Fibroblast of the conjunctiva (primary cell): ENCODE results near the gene MBOAT1.
"Not testable (repeated sequence)": the region's sequence is repeated elsewhere in the genome, so short reads cannot be mapped to it uniquely, and the experiment has no call there.

ENCODE experiments used
- DNase-seq: peaks from one replicate; pipeline ENCODE4 v3.0.0-alpha.2; 2010; ENCODE audit warnings: low read depth

Gene MBOAT1

GRCh38 chr6:20170455-20171148 is 41.7 kb downstream of the MBOAT1 start:
- no peak for DNase-seq

GRCh38 chr6:20169786-20170185 is 42.5 kb downstream of the MBOAT1 start:
- DNase-seq = no peak

- no peak for DNase-seq
These were observed 43.1 kb downstream of the MBOAT1 start for GRCh38 chr6:20169119-20169557.

- no peak for DNase-seq
These were observed 43.6 kb downstream of the MBOAT1 start for GRCh38 chr6:20168690-20169089.

- DNase-seq = no peak
These were observed 44.7 kb downstream of the MBOAT1 start for GRCh38 chr6:20167601-20168000.

- no peak for DNase-seq
These were observed 46.1 kb downstream of the MBOAT1 start for GRCh38 chr6:20166210-20166609.

GRCh38 chr6:20162515-20162914 is 49.8 kb downstream of the MBOAT1 start:
- DNase-seq = no peak

DNA sequence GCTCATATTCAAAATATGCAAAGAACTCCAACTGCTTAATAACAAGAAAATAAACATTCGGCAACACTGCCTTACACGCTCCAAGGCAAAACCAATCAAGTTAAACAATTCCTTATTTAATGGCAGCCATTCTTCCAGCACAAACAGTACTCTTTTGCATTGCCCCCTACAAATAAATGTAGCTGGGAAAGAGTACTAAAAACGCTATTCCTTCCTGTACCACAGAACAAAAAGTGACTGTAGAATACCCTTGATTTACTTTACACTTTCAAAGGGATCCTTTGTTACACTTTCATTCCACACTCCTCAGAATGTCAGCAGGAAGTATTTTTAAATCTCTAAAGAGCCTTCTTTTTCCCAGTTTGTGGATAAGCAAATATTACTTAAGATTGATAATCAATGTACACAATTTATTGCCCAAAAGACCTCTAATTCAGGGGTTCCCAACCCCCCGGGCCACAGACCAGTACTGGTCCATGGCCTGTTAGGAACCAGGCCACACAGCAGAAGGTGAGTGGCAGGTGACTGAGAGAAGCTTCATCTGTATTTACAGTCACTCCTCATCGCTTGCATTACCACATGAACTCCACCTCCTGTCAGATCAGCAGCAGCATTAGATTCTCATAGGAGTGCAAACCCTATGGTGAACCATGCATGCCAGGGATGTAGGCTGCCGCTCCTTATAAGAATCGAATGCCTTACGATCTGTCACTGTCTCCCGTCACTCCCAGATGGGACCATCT is 51.6 kb downstream of the MBOAT1 start:
- no peak for DNase-seq

- peak; percentile 2 for DNase-seq
These were observed 52.3 kb downstream of the MBOAT1 start for GRCh38 chr6:20159781-20160540.

GRCh38 chr6:20159098-20159497 is 53.2 kb downstream of the MBOAT1 start:
- DNase-seq = no peak

DNA sequence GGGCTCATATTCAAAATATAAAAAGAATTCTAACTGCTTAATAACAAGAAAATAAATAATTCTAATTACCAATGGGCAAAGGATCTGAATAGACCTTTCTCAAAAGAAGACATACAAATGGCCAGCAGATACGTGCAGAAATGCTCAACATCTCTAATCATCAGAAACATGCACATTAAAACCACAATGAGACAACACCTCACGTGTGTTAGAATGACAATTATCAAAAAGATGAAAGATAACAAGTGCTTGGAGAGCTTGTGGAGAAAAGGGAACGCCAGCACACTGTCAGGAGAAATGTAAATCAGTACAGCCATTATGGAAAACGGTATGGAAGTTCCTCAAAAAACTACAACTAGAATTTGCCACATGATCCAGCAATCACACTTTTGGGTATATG is 53.6 kb downstream of the MBOAT1 start:
- DNase-seq = no peak

DNA sequence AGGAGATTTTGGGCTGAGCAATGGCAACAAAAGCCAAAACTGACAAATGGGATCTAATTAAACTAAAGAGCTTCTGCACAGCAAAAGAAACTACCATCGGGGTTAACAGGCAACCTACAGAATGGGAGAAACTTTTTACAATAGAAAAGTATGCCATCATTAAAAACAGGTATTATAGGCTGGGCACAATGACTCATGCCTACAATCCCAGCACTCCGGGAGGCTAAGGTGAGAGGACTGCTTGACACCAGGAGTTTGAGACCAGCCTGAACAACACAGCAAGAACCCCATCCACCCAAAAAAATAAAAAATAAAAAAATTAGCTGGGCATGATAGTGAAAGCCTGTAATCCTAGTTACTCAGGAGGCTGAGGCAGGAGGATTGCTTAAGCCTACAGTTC is 55.4 kb downstream of the MBOAT1 start:
- DNase-seq = no peak

DNA sequence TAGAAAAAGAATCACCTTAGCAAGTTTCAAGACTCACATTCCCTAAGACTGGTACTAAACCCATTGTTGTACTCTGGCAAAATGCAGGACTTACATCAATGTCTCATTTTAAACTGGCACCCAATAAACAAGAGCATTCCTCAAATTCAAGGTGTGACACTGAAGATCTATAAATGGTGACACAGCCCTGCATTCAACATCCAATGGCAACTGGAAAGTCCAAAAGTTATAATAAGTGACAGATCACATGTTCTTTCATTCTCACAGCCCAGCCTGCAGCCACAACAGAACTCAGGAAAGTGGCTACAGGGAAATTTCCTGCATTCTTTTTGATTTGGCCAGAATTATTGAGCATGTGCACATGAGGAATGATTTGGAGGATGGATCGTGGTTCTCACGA is 57.5 kb downstream of the MBOAT1 start:
- DNase-seq = no peak

DNA sequence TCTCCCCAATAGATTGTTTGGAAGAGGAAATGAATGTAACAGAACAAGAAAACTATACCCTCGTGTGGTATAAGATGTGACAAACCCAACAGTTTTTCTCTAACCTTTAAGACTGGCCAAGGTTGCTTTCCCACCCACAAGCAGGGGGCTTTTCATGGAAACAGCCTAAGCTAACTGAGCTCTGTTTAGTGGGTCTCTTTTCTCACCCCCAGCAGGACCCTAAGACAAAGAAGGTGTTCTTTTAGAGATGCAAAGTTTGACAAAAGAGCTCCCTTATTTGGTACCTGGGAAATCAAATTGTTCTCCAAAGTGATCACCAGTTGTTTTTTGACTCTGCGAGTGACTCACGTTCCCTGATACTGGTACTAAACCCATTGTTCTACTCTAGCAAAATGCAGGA is 59.1 kb downstream of the MBOAT1 start:
- no peak for DNase-seq

GRCh38 chr6:20148433-20148832 is 63.8 kb downstream of the MBOAT1 start:
- DNase-seq = no peak

DNA sequence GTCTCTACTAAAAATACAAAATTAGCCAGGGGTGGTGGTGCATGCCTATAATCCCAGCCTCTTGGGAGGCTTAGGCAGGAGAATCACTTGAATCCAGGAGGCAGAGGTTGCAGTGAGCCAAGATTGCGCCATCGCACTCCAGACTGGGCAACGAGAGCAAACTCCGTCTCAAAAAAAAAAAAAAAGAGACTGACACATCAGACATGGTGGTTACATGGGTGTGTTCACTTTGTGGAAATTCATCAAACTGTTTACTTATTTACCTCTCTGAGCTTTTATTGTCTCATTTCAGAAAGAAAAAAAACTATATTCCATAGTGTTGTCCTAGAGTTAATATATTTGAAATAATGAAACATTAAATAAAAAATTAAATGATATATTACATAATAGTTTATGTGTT is 64.8 kb downstream of the MBOAT1 start:
- no peak for DNase-seq

GRCh38 chr6:20146831-20147230 is 65.4 kb downstream of the MBOAT1 start:
- not testable (repeated sequence) for DNase-seq

DNA sequence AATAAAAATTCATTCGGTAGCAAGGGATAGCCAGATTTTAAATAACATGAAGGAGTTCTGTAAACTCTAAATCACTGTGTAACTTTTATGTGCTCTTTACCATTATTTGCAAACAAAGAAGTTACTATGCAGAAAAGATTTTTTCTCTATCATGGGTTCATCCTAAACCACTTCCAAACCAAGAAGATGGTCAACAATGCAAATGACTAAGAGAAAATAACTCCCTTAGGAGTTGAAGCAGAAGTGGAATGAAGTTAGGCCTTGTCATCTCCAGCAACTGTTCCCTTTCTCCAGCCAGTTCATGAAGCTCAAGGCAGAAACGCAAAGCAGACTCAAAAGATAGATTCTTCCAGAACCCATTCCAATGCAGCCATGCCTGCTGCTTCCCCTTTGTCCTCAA is 66.0 kb downstream of the MBOAT1 start:
- no peak for DNase-seq

DNA sequence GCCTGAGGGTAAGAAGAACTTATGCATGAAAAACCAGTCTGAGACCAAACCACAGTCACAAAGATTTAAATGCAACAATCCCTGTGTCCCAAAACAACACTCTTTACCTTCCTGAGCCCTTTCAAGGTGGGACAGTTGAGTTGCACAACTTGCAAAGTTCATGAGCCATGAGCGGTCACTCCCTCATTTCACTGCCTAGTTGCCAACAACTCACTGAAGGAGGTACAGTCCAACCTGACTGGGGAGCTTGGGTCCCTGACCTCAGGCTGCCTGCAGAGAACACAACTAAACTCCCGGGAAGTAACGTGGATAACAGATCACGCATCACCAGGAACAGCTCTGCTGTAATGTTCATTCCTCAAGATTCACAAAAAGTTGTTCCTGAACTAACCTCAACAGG is 69.4 kb downstream of the MBOAT1 start:
- no peak for DNase-seq

GRCh38 chr6:20141931-20142330 is 70.3 kb downstream of the MBOAT1 start:
- DNase-seq = no peak

GRCh38 chr6:20139127-20139963 is 72.9 kb downstream of the MBOAT1 start:
- DNase-seq = not testable (repeated sequence)

- no peak for DNase-seq
These were observed 74.4 kb downstream of the MBOAT1 start for GRCh38 chr6:20137837-20138236.
